ENCODE measurements around the gene SPRR4. TPM values are rescaled to one million over a fixed set of nuclear protein-coding genes. Genes with fewer than 3 reads are reported as not detected.

Gene SPRR4
- total RNA-seq = not detected
- long read RNA-seq = 0 reads

DNA sequence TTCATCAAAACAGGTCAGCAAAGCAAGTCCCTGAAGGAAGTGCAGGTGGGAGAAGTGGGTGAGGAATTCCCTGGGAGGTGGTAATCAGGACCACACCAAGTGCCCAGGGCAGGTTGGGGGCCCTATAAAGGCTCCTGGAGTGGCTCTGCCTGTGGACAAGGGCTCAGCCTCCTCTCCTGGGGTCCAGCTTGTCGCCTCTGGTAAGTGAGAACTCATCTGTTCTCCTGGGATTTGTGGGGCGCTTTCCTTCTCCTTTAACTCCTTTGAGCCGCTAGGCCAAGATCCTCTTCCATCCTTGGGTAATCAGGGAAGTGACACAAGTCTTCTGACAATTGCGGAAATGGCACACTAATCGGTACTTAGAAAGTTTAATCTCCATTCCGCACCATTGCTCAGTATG, at the start of gene SPRR4:
Gene SPRR4, plus strand, starts transcription at position 154 of the 400 bp plus-strand sequence. CDS start 1,243 bp downstream, outside the sequence.
- no peaks in the 10 kb centered on the region for H3K9me3 ChIP-seq (replicated peaks)
- H3K27ac ChIP-seq (replicated peaks) = no peak within 1 kb of the TSS
- H3K27me3 ChIP-seq (ENCODE audit: low read depth) = peaks cover 10% of the 10 kb centered on the region
- no peaks in the 10 kb centered on the region for H3K4me1 ChIP-seq
- H3K4me3 ChIP-seq = no peak within 1 kb of the TSS
- no peaks in the 10 kb centered on the region for H3K36me3 ChIP-seq
- intact Hi-C loops (cut with micrococcal nuclease) = no loop called here
- DNase-seq = no peak
- no peak for TF ChIP-seq CTCF (IDR thresholded peaks at IDR 0.05; ENCODE audit: borderline replicate concordance)

DNA sequence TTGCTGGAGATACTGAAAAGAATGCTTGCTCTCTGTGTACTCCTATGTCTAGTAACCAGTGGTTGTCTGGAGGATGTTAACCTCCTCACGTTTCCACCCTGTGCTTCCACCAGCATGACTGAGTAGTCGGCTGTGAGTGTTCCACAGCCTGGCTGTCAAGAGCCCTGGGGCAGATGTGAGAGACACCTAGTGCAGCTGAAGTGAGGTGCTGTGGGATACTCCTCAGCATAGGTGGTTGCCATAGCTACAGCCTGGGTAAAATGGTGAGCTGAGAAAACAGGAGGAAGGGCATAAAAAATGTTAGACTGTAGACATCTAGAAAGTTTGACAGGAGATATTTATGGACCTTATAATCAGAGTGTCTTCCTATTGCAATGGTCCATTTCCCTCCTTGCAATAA, 46.3 kb upstream of the SPRR4 start:
- no peaks in the 10 kb centered on the region for H3K36me3 ChIP-seq
- DNase-seq = no peak
- intact Hi-C loops (cut with micrococcal nuclease) = no loop called here
- no peak for TF ChIP-seq CTCF (IDR thresholded peaks at IDR 0.05; ENCODE audit: borderline replicate concordance)
- H3K27me3 ChIP-seq (ENCODE audit: low read depth) = peaks cover 6% of the 10 kb centered on the region
- H3K4me3 ChIP-seq = no peak overlapping the region
- no peaks in the 10 kb centered on the region for H3K4me1 ChIP-seq
- H3K9me3 ChIP-seq (replicated peaks) = peaks cover 9% of the 10 kb centered on the region
- no peak overlapping the region for H3K27ac ChIP-seq (replicated peaks)

- Histone ChIP-seq H3K27me3 (ENCODE audit: low read depth) (peaks cover 6% of the 10 kb centered on the region), H3K4me3 (no peak overlapping the region), H3K4me1 (no peaks in the 10 kb centered on the region), H3K36me3 (no peaks in the 10 kb centered on the region), H3K9me3 (replicated peaks) (peaks cover 9% of the 10 kb centered on the region), H3K27ac (replicated peaks) (no peak overlapping the region)
- no peak for DNase-seq
- no peak for TF ChIP-seq CTCF (IDR thresholded peaks at IDR 0.05; ENCODE audit: borderline replicate concordance)
- intact Hi-C loops (cut with micrococcal nuclease) = no loop called here
Observed at GRCh38 chr1:152926091-152926490, 44.4 kb upstream of the SPRR4 start.

- no peaks in the 10 kb centered on the region for H3K4me1 ChIP-seq
Observed at GRCh38 chr1:152928671-152929070, 41.8 kb upstream of the SPRR4 start.

GRCh38 chr1:152932170-152932811, 38.2 kb upstream of the SPRR4 start:
- H3K36me3 ChIP-seq = no peaks in the 10 kb centered on the region
- DNase-seq = no peak
- H3K27me3 ChIP-seq (ENCODE audit: low read depth) = no peaks in the 10 kb centered on the region
- no peak for TF ChIP-seq CTCF (IDR thresholded peaks at IDR 0.05; ENCODE audit: borderline replicate concordance)
- peaks cover 6% of the 10 kb centered on the region for H3K9me3 ChIP-seq (replicated peaks)
- H3K27ac ChIP-seq (replicated peaks) = no peak overlapping the region
- no peak overlapping the region for H3K4me3 ChIP-seq
- H3K4me1 ChIP-seq = no peaks in the 10 kb centered on the region
- intact Hi-C loops (cut with micrococcal nuclease) = no loop called here

More at GRCh38 chr1:152928671-152929070, 41.8 kb upstream of the SPRR4 start:
- H3K9me3 ChIP-seq (replicated peaks) = peaks cover 9% of the 10 kb centered on the region
- no peak overlapping the region for H3K27ac ChIP-seq (replicated peaks)
- no peak for TF ChIP-seq CTCF (IDR thresholded peaks at IDR 0.05; ENCODE audit: borderline replicate concordance)
- H3K4me3 ChIP-seq = no peak overlapping the region
- intact Hi-C loops (cut with micrococcal nuclease) = no loop called here
- DNase-seq = no peak
- peaks cover 6% of the 10 kb centered on the region for H3K27me3 ChIP-seq (ENCODE audit: low read depth)
- no peaks in the 10 kb centered on the region for H3K36me3 ChIP-seq
